Activated CD4-positive, alpha-beta T cell treated with anti-CD3 and anti-CD28 coated beads for 4 hours (primary cell): ENCODE data around the gene DGKD.
"Not testable (repeated sequence)": the region's sequence is repeated elsewhere in the genome, so short reads cannot be mapped to it uniquely, and the experiment has no call there.

Source experiments
- DNase-seq, 2 donors: peaks; one replicate each; pipeline ENCODE4 v3.0.0-alpha.2; 2020

Gene DGKD

DNA sequence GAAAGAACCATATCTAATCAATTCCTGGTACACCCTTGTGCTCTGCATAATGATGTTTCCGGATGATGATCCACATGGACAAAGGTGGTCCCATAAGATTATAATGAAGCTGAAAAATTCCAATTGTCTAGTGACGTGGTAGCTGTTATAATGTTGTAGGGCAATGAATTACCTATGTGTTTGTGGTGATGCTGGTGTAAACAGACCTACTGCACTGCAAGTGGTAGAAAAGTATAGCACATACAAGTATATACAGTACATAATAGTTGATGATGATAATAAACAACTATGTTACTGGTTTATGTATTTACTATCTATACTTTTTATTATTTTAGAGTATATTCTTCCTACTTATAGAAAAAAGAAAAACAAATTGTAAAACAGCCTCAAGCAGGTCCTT lies 8.4 kb downstream of the DGKD start:
- no peak for DNase-seq

DNA sequence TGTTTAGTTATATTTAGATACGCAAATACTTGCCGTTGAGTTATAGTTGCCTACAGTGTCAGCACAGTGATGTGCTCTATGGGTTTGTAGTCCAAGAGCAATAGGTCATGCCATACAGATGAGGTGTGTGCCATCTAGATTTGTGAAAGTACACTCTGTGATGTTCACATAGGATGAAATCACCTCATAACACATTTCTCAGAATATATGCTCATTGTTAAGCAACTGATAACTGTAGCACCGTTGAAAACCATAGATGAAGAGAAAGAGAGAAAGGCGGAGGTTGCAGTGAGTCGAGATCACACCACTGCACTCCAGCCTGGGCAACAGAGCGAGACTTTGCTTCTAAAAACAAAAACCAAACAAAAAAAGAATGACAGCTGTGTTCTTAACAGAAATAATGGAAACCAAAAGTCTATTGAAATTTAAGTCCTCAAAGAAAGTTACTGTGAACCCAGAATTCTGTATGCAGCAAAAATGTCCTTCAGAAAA lies 9.5 kb downstream of the DGKD start:
- no peak for DNase-seq

DNA sequence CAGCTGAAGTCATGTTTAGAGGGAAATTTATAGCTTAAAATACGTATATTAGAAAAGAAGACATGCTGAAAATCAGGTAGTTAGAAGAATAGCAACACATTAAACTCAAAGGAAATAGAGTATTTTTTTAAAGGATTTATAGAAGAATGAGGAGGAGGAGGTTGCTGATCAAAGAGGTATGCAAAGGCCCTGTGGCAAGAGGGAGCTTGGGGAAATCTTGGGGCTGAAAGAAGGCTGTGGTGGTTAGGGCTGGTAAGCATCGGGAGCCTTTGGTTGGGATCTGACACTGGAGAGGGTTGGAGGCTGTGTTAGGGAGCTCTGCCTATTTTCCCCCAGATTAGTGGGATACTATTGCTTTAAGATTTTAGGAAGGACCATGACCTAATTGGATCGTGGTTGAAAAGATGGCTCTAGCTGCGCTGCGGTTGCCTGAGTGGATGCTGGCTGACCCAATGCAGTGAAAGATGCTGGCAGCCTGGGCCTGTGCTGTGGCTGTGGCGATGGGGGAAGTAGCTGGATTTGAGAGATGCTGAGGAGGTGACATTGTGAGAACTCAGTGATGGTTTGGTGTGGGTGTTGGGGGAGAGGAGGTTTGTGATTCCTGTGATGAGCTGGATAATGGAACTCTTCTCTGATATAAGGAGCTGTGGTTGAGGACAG lies 11.7 kb downstream of the DGKD start:
- no peak for DNase-seq

DNA sequence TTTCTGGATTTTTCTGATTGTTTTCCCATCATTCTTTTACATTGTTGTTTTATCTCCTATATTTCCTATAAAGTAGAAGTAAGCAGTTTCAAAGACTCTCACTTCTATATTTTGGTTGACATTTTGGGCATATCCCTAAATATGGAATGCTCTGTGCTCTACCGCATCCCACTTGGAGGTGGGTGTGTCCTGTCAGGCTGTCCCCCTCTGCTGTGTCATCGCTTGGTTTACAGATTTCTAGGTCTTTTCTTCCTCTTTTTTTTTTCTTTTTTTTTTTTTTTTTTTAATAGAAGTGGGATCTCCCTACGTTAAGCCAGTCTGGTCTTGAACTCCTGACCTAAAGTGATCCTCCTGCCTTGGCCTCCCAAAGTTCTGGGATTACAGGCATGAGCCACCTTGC lies 13.3 kb downstream of the DGKD start:
- DNase-seq: no peak

DNA sequence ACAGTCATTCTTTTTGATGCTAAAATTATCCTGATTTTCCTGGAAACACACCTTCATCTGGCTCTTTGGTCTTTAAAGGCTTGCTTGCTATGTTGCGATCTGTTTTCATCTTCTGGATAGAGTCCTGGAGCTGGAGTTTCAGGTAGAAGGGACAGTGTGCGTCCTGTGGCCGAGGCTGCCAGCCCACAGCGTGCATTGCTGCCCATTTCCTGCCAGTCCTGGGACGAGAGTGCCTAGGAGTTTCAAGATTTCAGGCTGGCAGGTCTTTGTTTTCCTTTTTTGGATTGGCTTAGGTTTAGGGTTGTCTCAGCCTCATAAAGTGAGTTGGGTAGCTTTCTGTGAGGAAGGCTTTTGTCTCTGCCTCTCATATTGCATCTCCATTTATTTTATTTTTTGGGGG lies 14.5 kb downstream of the DGKD start:
- DNase-seq: no peak

DNA sequence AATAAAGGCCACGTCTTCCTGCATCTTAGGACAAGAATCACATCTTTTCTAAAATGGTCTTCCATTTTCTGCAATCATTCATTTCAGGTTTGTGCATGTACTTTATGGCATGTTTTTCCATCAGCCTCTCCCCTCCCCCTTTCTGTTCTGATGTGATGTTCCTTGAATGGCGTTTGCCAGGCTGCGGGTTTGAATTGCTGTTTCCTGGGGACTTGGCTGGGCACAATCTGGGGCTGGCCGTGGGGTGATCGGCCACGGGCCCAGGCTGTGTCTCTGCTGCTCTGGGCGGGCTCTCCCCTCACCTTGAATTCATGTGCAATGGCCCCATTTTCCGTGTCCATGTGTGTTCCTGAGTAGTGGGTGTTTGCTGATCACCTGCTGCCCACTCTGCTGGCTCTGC lies 15.2 kb downstream of the DGKD start:
- DNase-seq: no peak

DNA sequence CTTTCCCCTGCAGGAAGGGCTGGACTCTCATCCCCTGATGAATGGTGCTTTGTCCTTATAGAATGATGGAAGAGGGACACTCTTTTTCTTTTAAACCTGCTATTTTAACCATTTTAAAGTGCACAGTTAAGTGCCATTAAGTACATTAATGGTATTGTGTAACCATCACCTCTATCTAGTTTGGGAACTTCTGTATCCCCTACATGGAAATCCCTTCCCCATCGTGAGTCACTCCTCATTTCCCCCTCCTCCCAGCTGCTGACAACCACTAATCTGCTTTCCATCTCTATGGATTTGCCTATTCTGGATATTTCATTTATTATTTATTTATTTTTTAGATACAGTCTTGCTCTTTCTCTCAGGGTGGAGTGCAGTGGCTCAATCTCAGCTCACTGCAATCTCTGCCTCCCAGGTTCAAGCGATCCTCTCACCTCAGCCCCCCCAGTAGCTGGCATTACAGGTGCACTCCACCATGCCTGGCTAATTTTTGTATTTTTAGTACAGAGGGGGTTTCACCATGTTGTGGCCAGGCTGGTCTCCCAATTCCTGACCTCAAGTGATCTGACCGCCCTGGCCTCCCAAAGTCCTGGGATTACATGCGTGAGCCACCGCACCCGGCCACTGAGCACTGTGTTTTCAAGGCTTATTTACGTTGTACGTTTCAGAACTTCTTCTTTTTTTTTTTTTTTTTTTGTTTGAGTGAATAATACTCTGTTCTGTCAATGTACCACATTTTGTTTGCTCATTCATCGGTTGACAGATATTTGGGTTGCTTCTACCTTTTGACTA lies 15.8 kb downstream of the DGKD start:
- no peak for DNase-seq

DNA sequence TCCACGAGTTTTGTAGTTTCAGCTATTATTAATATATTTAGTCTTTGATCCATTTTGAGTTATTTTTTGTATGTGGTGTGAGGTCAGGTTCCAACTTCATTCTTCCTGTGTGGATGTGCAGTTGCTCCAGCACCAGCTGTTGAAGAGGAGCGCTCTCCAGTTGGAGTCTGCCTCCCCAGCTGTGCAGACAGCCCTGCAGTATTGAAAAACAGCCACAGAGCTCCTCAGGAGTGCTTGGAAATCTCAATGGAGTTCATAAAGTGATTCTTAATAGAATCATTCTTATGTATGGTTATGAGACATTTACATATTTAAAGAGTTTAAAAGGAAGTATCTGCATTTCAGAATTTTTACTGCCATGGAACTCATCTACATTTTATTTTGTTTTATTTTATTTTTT lies 17.3 kb downstream of the DGKD start:
- no peak for DNase-seq

DNA sequence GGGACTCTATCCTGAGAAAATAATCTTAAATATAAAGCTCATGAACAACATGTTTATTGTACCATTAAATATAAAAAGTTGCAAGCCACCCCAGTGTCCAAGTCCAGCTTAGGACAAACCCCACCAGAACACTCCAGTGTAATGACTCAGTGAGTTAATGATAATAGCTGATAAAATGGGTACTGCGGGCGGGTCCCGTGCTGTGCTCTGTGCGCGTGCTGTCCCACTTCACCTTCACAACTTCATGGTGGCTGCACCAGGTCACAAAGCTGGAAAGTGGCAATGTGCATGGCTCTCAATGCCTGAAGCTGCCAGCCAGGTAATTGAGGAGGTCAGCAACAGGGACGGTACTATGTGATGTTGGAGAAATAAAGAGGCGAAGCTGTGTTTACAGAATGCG lies 18.6 kb downstream of the DGKD start:
- DNase-seq: no peak

DNA sequence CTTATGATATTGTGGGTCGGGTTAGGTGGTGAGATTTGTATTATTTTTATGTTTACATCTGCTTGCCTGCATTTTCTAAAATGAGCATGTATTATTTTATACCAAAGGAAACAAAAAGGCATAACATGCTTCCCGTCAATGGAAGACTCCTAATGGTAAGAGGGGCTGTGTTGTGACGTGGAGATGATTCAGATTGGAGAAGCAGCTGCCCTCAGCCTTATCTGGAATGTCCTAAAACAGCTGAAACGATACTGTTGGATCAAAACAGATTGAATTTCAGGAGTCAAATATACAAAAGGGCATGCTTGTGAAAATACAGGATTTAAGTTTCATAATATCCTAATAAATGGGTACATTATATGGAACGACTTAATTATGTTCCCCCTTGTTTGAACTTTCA lies 19.0 kb downstream of the DGKD start:
- no peak for DNase-seq

DNA sequence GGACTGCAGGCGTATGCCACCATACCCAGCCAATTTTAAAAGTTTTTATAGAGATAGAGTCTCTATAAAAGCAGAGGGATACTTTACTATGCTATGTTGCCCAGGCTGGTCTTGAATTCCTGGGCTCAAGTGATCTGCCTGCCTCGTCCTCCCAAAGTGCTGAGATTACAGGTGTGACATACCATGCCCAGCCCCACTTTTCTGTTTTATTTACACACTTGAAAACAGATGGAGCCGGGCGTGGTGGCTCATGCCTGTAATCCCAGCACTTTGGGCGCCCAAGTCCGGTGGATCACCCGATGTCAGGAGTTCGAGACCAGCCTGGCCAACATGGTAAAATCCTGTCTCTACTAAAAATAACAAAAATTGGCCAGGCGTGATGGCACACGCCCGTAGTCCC lies 20.5 kb downstream of the DGKD start:
- DNase-seq: not testable (repeated sequence)

DNA sequence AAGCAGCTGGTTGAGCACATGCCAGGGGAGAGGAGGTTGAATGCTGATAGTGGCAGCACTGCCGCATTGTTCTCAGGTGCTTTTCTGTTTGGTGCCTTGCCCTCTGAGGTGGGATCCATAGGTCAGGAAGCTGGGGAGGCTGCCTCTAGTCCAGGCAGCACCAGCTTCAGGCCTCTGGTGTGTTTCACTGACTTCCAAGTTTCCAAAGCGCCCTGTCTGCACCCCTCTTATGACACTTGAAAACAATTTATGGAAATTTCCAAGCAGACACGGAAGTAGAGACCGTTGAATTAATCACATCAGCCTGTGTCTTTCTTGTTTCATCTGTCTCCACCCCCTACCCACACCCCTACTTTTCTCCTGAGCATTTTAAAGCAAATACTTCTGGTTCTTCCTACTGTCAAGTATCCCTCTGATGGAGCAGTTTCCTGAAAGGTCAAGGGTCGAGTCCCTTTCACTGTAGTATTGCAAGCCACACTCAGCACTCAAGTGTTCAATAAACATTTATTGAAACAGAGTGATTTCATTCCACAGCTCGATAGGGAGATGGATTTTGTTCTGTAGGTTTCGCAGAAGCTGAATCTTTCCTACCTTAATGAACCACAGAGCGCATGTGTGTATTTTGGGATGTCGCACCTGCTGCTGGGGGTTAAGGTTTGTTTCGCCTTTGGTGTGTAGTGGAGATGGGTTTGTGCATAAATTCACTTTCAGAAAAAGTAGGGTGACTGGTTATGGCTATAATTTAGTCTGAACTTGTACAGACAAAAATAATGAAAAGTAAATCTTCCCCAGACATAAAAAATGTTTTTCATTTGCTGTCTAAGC lies 21.4 kb downstream of the DGKD start:
- DNase-seq: no peak

DNA sequence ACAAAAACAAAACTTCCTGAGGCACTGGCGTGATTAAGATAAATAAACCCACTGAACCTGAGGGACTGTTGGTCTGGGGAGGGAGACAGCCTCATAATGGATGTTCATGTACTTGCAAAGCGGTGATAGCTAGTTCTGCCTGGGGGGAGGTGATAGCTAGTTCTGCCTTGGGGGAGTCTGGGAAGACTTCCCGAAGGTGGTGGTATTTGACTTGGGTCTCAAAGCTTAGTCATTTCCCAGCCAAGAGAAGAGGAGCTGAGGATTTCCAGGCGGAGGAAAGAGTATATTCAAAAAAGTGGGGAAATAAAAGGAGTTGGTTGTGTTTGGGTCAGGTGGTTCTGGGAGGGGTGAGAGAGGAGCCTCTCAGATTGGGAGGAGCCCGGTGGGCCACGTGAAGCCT lies 24.7 kb downstream of the DGKD start:
- no peak for DNase-seq

DNA sequence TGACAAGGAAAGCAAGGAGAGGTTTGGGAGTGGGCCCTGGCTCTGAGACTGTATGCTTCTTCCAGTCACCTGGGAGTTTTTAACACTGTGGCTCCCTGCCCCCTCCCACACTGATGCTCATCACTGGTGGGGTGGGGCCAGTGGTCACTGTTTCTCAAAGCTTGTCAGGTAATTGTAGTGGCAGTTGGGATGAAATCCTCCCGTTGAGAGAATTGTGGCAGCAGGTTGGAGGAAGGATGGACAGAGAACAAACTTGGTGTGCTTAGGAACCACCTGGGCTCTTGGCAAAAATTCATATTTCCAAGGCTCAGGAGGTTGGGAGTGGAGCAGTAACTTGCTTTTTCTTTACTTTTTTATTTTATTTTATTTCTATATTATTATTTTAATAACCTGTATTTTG lies 25.1 kb downstream of the DGKD start:
- DNase-seq: no peak

DNA sequence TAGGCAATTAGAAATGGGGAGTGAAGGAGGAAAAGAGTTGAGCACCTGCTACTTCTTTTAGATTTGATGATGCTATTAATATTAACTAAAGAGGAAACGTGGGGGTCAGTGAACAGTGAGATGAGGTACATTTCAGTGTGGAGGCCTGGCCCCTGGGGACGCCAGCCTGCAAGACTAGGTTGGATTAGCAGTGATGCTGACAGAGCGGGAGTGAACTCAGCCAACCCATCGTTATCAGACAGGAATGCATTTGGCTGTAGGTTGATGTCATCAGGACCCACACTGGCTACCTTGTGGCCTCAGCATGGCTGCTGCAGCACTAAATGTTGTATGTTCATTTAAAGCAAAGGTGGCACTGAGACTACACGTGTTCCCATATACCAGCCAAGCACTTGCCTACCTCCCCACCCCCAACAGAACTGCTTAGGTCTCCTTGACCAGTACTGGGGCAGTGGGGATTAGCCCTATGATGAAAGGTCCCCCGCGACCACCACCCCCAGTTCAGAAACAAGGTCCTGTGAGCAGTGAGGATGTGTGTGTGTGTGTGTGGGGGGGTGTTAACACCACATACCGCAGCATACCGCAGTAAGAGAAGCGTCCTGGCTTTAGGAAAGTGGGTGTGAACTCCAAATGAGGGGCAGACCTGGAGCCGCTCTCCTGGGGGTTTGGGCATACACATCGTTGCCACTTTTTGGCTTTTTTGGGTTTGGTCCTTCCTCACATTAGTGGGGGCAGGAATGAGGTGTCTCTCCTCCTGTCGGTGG lies 26.0 kb downstream of the DGKD start:
- DNase-seq: no peak

DNA sequence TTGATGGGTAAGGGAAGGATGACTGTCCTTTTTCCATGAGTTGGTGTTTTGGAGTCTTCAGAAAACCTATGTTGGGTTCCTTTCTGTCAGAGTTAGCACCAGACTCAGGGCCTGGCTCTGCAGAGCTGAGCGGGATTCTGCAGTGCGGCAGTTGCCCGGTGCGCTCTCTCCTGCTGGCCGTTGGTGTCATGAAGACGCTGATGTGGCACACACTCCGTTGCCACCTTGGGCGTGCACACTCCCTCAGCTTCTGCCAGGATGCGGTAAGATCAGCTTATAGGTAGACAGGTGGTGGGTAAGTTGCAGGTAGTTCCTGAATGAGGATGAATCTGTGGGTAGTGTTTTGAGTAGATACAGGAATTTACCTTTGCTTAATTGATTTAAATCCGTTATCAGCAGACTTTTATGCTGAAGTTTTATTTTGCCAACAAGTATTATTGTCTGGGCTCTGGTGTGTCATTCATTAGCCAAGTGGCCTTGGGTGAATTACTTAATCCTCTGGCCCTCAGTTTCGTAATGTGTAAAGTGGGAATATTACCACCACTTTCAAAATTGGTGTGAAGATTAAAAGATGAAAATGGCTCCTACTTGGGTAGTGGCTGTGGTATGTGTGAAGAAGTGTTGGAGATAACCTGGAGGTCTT lies 26.8 kb downstream of the DGKD start:
- no peak for DNase-seq

DNA sequence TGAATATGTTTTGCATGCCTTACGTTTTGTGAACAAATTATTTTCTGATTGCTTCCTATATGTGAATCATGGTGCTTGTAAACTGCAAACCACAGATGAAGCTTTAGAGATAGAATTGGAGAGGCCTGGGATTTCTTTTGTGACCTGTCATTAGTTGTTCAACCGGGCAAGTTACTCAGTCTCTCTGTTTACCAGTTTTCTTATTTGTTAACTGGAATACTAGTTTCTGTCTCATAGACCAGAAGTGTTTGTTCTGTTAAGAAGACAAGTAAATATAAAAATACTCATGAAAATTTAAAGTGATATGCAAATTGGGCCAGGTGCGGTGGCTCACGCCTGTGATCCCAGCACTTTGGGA lies 27.3 kb downstream of the DGKD start:
- DNase-seq: no peak

DNA sequence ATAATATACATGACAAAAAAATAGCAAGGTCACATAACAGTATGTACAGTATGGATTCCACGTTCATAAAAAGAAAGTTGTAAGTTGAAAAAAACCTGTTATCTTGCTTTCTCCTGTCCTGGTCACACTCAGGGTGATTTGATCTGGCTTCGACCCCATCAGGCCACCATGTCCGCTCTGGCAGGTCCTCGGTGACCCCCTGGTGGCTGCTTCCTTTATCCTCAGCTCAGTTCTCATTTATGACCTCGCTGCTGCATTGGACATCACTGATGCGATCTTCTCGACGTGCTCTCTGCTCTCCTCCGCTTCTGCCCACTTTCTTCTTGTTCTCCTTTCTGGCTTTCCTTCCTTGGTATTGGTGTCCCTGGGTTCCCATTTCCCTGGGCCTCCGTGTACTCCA lies 29.7 kb downstream of the DGKD start:
- no peak for DNase-seq

DNA sequence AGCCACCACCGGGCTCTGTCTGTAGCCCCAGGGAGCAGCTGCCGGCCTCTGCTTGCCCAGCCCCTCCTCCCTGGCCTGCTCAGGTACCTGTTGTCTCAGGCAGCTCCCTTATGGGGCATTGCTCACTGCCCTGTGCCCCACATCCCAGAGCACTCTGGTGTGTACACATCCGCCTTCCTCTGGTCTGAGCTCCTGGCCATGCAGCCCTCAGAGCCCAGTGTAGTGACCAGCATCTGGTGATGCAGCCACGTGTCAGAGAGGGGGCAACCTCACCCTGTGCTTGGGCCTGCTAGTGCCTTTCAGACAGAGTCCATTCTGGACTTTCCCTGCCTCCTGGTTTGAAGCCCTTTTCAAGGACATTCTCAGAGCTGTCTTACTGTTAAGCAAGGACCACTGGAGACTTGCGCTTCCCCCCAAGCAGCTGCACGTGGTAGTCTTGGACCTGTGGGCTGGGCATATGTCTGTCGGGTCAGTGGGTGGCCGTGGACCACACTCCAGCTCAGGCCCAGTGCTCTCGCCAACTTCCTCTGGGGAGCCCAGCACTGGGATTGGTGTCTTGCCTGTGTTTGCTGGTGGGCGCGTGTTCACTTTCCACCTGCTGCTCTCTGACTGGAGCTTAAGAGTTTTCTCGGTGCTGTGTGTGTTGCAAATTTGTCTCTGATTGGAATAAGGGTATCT lies 30.7 kb downstream of the DGKD start:
- DNase-seq: no peak

DNA sequence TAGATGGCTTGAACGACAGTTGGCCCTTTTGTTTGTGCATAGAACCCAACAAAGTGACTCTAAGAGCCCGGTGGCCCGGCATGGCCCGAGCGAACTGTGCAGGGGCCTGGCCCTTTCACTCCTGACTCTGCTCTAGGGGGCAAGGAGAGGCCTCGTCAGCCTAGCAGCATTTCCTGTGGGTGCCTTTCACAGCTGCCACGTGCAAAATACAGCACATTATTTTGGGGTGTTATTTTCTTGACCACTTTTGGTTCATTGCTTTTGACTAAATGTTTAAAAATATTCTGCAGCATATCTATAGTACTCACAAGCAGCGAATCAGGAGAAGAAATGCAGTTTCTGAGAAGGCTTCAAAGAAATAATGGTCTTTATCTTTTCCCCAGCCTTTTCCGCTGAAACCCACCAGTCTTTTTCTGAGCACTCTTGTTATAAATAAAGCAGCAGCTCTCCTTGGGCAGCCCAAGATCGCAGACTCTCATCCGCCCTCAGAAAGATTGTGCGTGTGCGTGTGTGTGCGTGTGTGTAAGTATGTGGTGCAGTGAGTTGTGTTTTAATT lies 31.3 kb downstream of the DGKD start:
- peak; percentile 45 to 48 for DNase-seq

DNA sequence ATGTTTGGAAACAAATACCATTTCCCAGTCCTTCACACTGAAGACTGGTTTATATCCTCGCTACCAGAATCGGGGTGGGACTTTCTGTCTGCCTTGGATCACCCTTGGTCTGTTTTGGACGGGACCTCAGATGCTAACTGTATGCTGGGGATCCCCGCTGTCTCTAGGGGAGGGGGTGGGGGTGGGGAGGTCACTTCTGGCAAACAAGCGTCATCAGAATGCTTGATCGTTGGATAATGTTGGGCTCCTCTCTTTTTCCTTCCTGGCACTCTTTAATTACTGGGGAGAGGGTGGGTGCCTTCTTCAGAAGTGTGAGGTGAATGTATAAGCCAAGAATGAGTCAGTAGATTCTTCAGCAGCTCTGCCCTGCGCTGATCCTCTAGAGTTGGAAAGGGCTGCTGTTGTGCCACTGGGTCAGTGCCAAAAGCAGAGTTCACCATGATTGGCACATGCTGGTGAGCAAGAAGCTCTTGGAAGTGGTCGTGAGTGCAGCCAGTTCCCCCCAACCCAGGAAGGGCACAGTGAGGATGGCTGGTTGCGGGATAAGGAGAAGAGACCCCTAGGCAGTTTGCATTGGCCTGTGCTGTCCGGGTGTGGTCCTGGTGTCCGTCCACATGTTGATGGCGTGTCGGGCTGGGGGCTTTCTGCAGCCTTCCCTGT lies 32.2 kb downstream of the DGKD start:
- no peak for DNase-seq
